SU-DHL-6 (cell line): ENCODE data around the gene ANKRD44.

Experiments used
- H2AFZ ChIP-seq: fragments of 200-600 bp; sonication (generic); 2 replicates; pipeline ENCODE4 v1.6.1; 2014; ENCODE audit warnings: low read depth, mild to moderate bottlenecking, moderate library complexity, mixed read lengths, antibody characterized with exemption, low read length; ENCODE audit not compliant: severe bottlenecking
- H3F3A ChIP-seq: fragments of 200-600 bp; shearing (Covaris generic); 2 replicates; pipeline ENCODE4 v1.6.0; 2016; ENCODE audit warnings: antibody characterized with exemption, mild to moderate bottlenecking; ENCODE audit not compliant: insufficient read depth
- H3K27ac ChIP-seq: fragments of 200-600 bp; sonication (generic); 2 replicates; pipeline ENCODE4 v1.5.1; 2016; ENCODE audit warnings: low read depth, mild to moderate bottlenecking, low read length, moderate library complexity, mixed read lengths
- H3K27me3 ChIP-seq: fragments of 200-600 bp; sonication (generic), shearing (Covaris generic); 2 replicates; pipeline ENCODE4 v1.6.0; 2014; ENCODE audit warnings: mild to moderate bottlenecking, low read length
- H3K36me3 ChIP-seq: fragments of 200-600 bp; sonication (generic); 2 replicates; pipeline ENCODE4 v1.6.1; 2014; ENCODE audit warnings: mild to moderate bottlenecking, low read length, mixed read lengths
- H3K4me2 ChIP-seq: fragments of 300-600, 200-600 bp; shearing (Covaris generic), sonication (generic); 2 replicates; pipeline ENCODE4 v1.6.0; 2014; ENCODE audit warnings: low read length, low read depth, mild to moderate bottlenecking; ENCODE audit not compliant: poor library complexity, severe bottlenecking
- H3K4me3 ChIP-seq: fragments of 200-600 bp; sonication (generic); 2 replicates; pipeline ENCODE4 v1.5.1; 2014; ENCODE audit warnings: antibody characterized with exemption, low read length, mild to moderate bottlenecking, mixed read lengths; ENCODE audit not compliant: insufficient read depth, poor library complexity, severe bottlenecking
- H3K79me2 ChIP-seq: fragments of 200-600 bp; sonication (generic); 2 replicates; pipeline ENCODE4 v1.6.1; 2014; ENCODE audit warnings: mild to moderate bottlenecking, low read length, moderate library complexity; ENCODE audit not compliant: insufficient read depth
- H3K9ac ChIP-seq: fragments of 200-600 bp; sonication (generic); 2 replicates; pipeline ENCODE4 v1.7.0; 2014; ENCODE audit warnings: mild to moderate bottlenecking, low read length
- H3K9me2 ChIP-seq: fragments of 200-600 bp; sonication (generic); replicated peaks from 2 replicates; pipeline ENCODE4 v1.6.1; 2014; ENCODE audit warnings: low read length; ENCODE audit not compliant: insufficient read depth
- H3K9me3 ChIP-seq: fragments of 200-600 bp; sonication (generic); 2 replicates; pipeline ENCODE4 v1.6.1; 2014; ENCODE audit warnings: low read length, mixed read lengths; ENCODE audit not compliant: insufficient read depth
- H4K20me1 ChIP-seq: fragments of 200-600 bp; sonication (generic); 2 replicates; pipeline ENCODE4 v1.6.1; 2014; ENCODE audit warnings: low read depth, mild to moderate bottlenecking, antibody characterized with exemption, low read length, moderate library complexity, mixed read lengths
- CTCF ChIP-seq: fragments of 200-600 bp; sonication (generic); IDR thresholded peaks from one replicate; pipeline ENCODE4 v1.5.1; 2017; ENCODE audit warnings: antibody characterized with exemption, mild to moderate bottlenecking, low read length, moderate library complexity; ENCODE audit not compliant: insufficient read depth, poor library complexity, severe bottlenecking
- EZH2phosphoT487 ChIP-seq: fragments of 200-600 bp; sonication (generic), shearing (Covaris generic); conservative IDR thresholded peaks from 2 replicates; pipeline ENCODE4 v1.6.1; 2018; ENCODE audit warnings: mild to moderate bottlenecking, antibody characterized with exemption, low read length, moderate library complexity, mixed read lengths

ANKRD44 gene

DNA sequence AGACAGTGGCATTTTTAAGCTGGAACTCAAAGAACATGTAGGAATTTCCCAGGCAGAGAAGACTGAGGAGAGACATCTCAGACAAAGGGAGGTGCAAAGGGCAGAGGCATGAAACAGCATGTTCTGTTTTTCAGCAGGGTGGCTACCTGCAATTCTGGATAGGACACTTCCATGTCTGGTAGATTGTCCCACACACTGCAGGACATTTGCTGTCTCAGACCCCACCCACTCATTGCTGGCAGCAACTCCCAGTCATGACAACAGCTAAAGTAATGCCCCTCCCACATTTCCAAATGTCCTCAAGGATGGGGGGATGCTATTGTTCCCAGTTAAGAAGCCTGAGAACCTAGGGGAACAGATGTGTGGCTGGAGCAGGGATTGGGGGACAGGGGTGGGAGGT is 40.8 kb downstream of the ANKRD44 start:
- Histone ChIP-seq H3K9me3 (no peaks in the 10 kb centered on the region), H3K4me2 (no peak overlapping the region), H3K9ac (no peak overlapping the region), H3K4me3 (no peak overlapping the region), H4K20me1 (0 out of 2 replicates have a peak, but pooled peaks cover 8% of the 10 kb centered on the region), H3K79me2 (peaks cover 93% of the 10 kb centered on the region), H3K27me3 (no peaks in the 10 kb centered on the region), H3K27ac (no peak overlapping the region), H3K9me2 (no peaks in the 10 kb centered on the region), H2AFZ (no peak overlapping the region), H3K36me3 (no peaks in the 10 kb centered on the region), H3F3A (no peaks in the 10 kb centered on the region)
- TF ChIP-seq EZH2phosphoT487 (no peak), CTCF (no peak)

DNA sequence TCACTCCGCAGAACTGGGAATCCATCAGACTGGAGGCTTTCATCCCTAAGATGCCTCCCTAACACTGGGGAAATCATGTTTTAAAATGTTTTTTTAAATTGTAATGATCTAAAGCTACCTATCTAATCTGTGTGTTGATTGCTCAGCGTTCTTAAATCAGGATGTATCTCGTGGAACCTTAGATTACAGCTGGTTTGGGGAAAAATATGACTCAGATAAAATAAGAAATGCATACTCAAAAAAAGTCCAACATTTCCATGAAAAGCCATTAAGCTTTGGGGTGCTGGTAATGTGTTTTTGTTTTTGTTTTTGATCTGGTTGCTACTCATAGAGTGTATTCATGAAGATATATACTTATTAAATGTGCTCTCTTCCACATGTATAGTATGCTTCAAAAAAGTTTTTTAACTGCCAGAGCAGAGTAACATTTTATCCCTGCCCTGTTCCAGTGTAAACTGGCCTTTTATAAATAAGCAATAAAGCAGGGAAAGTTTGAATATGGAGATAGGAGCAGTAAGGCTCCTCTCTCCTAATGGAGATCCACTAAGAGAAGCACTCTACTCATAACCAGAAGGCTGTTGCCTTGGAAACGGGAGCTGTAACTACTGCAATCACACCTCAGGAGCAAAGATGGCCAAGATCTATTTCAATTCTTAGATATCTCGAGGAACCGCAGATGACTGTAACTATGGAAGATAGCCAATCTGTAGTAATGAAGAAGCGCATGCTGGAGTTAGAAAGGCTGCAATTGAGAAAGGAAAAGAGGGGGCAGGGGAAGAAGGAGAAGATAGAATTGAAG is 41.6 kb downstream of the ANKRD44 start:
- Histone ChIP-seq H3K9me3 (no peaks in the 10 kb centered on the region), H3K27ac (no peak overlapping the region), H4K20me1 (0 out of 2 replicates have a peak, but pooled peaks cover 12% of the 10 kb centered on the region), H3K4me2 (no peak overlapping the region), H2AFZ (no peak overlapping the region), H3F3A (no peaks in the 10 kb centered on the region), H3K79me2 (peaks cover 93% of the 10 kb centered on the region), H3K9ac (no peak overlapping the region), H3K27me3 (no peaks in the 10 kb centered on the region), H3K4me3 (no peak overlapping the region), H3K9me2 (no peaks in the 10 kb centered on the region), H3K36me3 (no peaks in the 10 kb centered on the region)
- TF ChIP-seq CTCF (no peak), EZH2phosphoT487 (no peak)

DNA sequence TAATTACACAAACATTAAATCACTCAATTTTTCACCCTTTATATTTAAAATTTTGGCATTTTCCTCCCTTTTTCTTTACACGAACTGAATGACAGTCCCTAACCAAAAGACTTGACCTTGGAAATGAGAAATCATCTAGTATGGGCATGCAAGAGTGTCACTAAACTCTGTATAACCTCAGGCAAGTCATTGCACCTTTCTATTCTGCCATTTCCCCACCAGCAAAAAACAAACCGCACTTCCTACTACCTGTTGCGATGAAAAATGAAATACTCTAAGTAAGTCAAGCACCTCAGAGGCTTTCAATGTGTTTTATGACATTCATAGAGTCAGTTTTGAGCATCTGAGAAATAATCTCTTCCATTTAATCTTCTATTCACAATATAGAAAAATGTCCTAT is 44.1 kb downstream of the ANKRD44 start:
- no peak overlapping the region for H3K4me3 ChIP-seq
- no peaks in the 10 kb centered on the region for H3K9me3 ChIP-seq
- no peaks in the 10 kb centered on the region for H3K9me2 ChIP-seq
- H3F3A ChIP-seq: no peaks in the 10 kb centered on the region
- 0 out of 2 replicates have a peak, but pooled peaks cover 1% of the 10 kb centered on the region for H3K36me3 ChIP-seq
- TF ChIP-seq CTCF: no peak
- TF ChIP-seq EZH2phosphoT487: no peak
- H3K9ac ChIP-seq: no peak overlapping the region
- 0 out of 2 replicates have a peak, but pooled peaks cover 7% of the 10 kb centered on the region for H4K20me1 ChIP-seq
- H3K27me3 ChIP-seq: no peaks in the 10 kb centered on the region
- H3K4me2 ChIP-seq: no peak overlapping the region
- peaks cover 82% of the 10 kb centered on the region for H3K79me2 ChIP-seq
- no peak overlapping the region for H3K27ac ChIP-seq
- H2AFZ ChIP-seq: no peak overlapping the region
